K562 (cell line): Measurements from ENCODE around the gene PPP1R12B.
"Not testable (repeated sequence)": the region's sequence is repeated elsewhere in the genome, so short reads cannot be mapped to it uniquely, and the experiment has no call there.

Source experiments
- HCFC1 ChIP-seq: IDR thresholded peaks from 2 replicates; pipeline ENCODE4 v1.6.1; 2012; ENCODE audit warnings: low read depth, low read length, improper control_type of control experiment
- MXI1 ChIP-seq: IDR thresholded peaks from 2 replicates; pipeline ENCODE4 v1.6.1; 2011; ENCODE audit warnings: low read depth, mild to moderate bottlenecking, improper control_type of control experiment, low read length
- SREBF1 ChIP-seq: fragments of 150-350 bp; IDR thresholded peaks from 2 replicates; pipeline ENCODE4 v1.6.1; 2014; ENCODE audit warnings: antibody characterized with exemption, low read depth, low read length, borderline replicate concordance
- TF ChIP-seq, protein P1 (sequence below), 2 experiments: fragments of 450-650 bp; IDR thresholded peaks; 2 replicates each; pipeline ENCODE4 v1.6.1; 2016; ENCODE audit warnings: mild to moderate bottlenecking in 2 of 2, borderline replicate concordance in 1 of 2, low read depth in 1 of 2, moderate library complexity in 1 of 2
- TF ChIP-seq, protein P2 (sequence below): IDR thresholded peaks from 3 replicates; pipeline ENCODE4 v1.6.1; 2011; ENCODE audit warnings: borderline replicate concordance, mild to moderate bottlenecking; ENCODE audit not compliant: insufficient read length, insufficient read depth
- TF ChIP-seq, protein P3 (sequence below): sonication (generic); formaldehyde crosslinking; IDR thresholded peaks from 2 replicates; pipeline ENCODE4 v1.8.1; 2022; ENCODE audit warnings: missing genetic modification reagents

DNA sequence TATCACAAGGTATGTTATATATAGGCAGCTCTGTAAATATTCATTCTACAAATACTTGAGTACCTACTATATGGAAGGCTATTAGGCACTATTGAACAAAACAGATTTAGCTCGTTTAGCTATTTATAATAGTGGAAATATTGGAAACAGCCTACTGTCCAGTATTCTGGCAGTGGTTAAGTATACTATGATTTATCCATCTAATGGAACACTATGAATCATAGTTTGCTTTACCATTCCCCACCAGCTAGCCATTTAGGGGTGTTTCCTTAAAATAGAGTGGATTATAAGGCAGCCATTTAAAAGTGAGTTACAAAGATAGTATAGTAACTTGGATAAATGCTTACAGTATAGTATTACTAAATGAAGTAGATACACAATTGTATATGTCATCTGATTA is 169.7 kb downstream of the PPP1R12B start:
- TF ChIP-seq, protein P1, sequence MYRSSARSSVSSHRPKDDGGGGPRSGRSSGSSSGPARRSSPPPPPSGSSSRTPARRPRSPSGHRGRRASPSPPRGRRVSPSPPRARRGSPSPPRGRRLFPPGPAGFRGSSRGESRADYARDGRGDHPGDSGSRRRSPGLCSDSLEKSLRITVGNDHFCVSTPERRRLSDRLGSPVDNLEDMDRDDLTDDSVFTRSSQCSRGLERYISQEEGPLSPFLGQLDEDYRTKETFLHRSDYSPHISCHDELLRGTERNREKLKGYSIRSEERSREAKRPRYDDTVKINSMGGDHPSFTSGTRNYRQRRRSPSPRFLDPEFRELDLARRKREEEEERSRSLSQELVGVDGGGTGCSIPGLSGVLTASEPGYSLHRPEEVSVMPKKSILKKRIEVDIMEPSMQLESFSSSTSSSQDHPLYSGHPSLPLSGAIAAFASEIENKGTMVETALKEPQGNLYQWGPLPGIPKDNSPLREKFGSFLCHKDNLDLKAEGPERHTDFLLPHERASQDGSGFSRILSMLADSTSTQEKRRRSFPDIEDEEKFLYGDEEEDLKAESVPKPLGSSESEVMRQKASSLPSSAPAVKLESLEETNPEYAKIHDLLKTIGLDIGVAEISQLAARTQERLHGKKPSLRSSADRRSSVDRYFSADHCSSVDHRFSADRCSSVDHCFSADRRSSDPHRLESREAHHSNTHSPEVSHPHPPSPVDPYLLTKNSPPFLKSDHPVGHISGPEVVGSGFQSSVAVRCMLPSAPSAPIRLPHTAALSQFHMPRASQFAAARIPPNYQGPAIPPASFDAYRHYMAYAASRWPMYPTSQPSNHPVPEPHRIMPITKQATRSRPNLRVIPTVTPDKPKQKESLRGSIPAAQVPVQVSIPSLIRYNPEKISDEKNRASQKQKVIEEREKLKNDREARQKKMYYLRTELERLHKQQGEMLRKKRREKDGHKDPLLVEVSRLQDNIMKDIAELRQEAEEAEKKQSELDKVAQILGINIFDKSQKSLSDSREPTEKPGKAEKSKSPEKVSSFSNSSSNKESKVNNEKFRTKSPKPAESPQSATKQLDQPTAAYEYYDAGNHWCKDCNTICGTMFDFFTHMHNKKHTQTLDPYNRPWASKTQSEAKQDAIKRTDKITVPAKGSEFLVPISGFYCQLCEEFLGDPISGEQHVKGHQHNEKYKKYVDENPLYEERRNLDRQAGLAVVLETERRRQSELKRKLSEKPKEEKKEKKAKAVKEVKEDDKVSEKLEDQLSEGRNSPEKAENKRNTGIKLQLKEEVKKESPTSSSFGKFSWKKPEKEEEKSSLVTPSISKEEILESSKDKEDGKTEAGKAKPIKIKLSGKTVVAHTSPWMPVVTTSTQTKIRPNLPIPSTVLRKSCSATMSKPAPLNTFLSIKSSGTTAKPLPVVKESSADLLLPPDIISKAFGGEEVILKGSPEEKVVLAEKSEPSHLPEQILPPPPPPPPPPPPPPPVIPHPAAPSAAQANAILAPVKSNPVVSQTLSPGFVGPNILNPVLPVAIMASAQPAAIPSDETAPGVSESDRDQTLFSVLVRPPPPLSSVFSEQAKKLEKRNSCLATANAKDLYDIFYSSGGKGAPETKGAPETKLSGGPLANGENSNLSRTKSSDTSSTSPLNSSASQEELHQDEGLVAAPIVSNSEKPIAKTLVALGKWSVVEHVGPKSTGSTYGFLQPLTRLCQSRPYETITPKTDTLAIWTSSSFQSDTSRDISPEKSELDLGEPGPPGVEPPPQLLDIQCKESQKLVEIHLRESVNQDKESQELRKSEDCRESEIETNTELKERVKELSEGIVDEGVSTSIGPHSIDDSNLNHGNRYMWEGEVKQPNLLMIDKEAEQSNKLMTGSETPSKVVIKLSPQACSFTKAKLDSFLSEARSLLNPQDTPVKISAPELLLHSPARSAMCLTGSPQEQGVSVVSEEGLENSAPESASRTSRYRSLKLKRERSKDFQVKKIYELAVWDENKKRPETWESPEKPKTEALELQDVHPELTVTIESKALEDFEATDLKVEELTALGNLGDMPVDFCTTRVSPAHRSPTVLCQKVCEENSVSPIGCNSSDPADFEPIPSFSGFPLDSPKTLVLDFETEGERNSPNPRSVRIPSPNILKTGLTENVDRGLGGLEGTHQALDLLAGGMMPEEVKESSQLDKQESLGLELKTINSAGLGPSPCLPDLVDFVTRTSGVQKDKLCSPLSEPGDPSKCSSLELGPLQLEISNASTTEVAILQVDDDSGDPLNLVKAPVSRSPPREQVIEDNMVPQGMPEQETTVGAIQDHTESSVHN (IDR thresholded peaks at IDR 0.05; ENCODE audit: borderline replicate concordance in 1 of 2, low read depth in 1 of 2), result not testable (repeated sequence)
- TF ChIP-seq, protein P2, sequence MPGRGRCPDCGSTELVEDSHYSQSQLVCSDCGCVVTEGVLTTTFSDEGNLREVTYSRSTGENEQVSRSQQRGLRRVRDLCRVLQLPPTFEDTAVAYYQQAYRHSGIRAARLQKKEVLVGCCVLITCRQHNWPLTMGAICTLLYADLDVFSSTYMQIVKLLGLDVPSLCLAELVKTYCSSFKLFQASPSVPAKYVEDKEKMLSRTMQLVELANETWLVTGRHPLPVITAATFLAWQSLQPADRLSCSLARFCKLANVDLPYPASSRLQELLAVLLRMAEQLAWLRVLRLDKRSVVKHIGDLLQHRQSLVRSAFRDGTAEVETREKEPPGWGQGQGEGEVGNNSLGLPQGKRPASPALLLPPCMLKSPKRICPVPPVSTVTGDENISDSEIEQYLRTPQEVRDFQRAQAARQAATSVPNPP, result not testable (repeated sequence)
- not testable (repeated sequence) for TF ChIP-seq HCFC1, SREBF1, MXI1
- TF ChIP-seq, protein P3, sequence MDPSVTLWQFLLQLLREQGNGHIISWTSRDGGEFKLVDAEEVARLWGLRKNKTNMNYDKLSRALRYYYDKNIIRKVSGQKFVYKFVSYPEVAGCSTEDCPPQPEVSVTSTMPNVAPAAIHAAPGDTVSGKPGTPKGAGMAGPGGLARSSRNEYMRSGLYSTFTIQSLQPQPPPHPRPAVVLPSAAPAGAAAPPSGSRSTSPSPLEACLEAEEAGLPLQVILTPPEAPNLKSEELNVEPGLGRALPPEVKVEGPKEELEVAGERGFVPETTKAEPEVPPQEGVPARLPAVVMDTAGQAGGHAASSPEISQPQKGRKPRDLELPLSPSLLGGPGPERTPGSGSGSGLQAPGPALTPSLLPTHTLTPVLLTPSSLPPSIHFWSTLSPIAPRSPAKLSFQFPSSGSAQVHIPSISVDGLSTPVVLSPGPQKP (CRISPR knock-in tag), result not testable (repeated sequence)
